Naive B cell (primary cell): ENCODE data around the gene ODF4. TPM values are rescaled to one million over a fixed set of nuclear protein-coding genes. Genes with fewer than 3 reads are reported as not detected.

Source experiments
- ATAC-seq, 2 donors: fragments of 150-1000 bp; cut with Tn5 transposase; 2 replicates each; pipeline ENCODE4 v1.10.0; 2021; ENCODE audit warnings: low read depth in 2 of 2, mild to moderate bottlenecking in 2 of 2, moderate library complexity in 2 of 2
- DNase-seq: peaks from one replicate; pipeline ENCODE4 v3.0.0; 2022
- H3K27ac Mint-ChIP-seq, 6 donors: one replicate each; pipeline ENCODE4 v1.8.0; 2020 to 2022; ENCODE audit warnings: mild to moderate bottlenecking in 6 of 6, mixed read lengths in 6 of 6, moderate library complexity in 5 of 6, inconsistent platforms in 2 of 6
- H3K27me3 Mint-ChIP-seq, 3 donors: one replicate each; pipeline ENCODE4 v1.8.0; 2021 to 2022; ENCODE audit warnings: mixed read lengths in 3 of 3, mild to moderate bottlenecking in 1 of 3
- H3K36me3 Mint-ChIP-seq, 2 donors: one replicate each; pipeline ENCODE4 v1.8.0; 2020 to 2022; ENCODE audit warnings: mixed read lengths in 2 of 2, inconsistent platforms in 1 of 2, mild to moderate bottlenecking in 1 of 2
- H3K4me1 Mint-ChIP-seq, 3 donors: one replicate each; pipeline ENCODE4 v1.8.0; 2020 to 2022; ENCODE audit warnings: mixed read lengths in 3 of 3, inconsistent platforms in 1 of 3, mild to moderate bottlenecking in 1 of 3, moderate library complexity in 1 of 3
- H3K4me3 Mint-ChIP-seq, 8 donors: one replicate each; pipeline ENCODE4 v1.8.0; 2020 to 2022; ENCODE audit warnings: mild to moderate bottlenecking in 8 of 8, mixed read lengths in 8 of 8, moderate library complexity in 8 of 8, inconsistent platforms in 2 of 8
- H3K9me3 Mint-ChIP-seq, 7 donors: one replicate each; pipeline ENCODE4 v1.8.0; 2020 to 2022; ENCODE audit warnings: mixed read lengths in 7 of 7, mild to moderate bottlenecking in 5 of 7, inconsistent platforms in 2 of 7, moderate library complexity in 1 of 7
- polyA plus RNA-seq, 6 donors: library from polyadenylated mRNA; unstranded; fragments of 300-500 nt; fragmentation: Illumina TruSeq; gene quantifications; one replicate each; pipeline ENCODE4 v1.2.3, GENCODE V29; 2021; ENCODE audit warnings: low read depth in 6 of 6

Gene ODF4
- polyA plus RNA-seq, 6 donors from 2014 or later: not detected

DNA sequence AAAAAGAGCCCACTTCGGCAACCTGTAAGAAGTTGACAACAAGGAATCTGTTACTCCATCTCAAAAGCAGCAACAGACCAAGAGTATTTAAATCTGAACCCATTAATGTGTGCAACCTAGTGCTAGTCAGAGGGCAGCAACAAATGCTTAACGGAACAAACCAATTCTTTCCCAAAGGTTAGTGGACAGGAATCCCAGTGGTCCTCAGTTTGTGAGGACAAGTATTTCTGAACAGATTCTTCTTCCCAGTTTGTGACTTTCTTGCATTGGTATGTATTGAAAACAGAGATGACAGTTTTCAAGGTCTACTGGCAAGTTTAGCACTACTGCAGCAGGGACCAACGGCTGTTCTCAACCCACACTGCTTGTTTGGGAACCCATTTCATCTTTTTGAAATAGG is 40.4 kb downstream of the ODF4 start:
- H3K27ac Mint-ChIP-seq: peak overlapping the region in 1 of 6 donors; percentile 32
- ATAC-seq: no peak
- peaks cover 13 to 21% of the 10 kb centered on the region in 2 donors for H3K36me3 Mint-ChIP-seq
- no peak for DNase-seq
- no peaks in the 10 kb centered on the region for H3K9me3 Mint-ChIP-seq
- peak overlapping the region in 2 of 8 donors; percentile 97 to 100 for H3K4me3 Mint-ChIP-seq
- no peaks in the 10 kb centered on the region for H3K27me3 Mint-ChIP-seq
- peaks cover 36 to 70% (median 69%) of the 10 kb centered on the region in 3 donors for H3K4me1 Mint-ChIP-seq

- H3K36me3 Mint-ChIP-seq: peaks cover 13 to 21% of the 10 kb centered on the region in 2 donors
- H3K27me3 Mint-ChIP-seq: no peaks in the 10 kb centered on the region
- DNase-seq (no peak), ATAC-seq (no peak)
- H3K4me1 Mint-ChIP-seq: peaks cover 35 to 58% (median 57%) of the 10 kb centered on the region in 3 donors
- peak overlapping the region; percentile 94 to 98 (median 96) for H3K27ac Mint-ChIP-seq
- H3K4me3 Mint-ChIP-seq: peak overlapping the region; percentile 92 to 100 (median 97)
- no peaks in the 10 kb centered on the region for H3K9me3 Mint-ChIP-seq
These were observed 42.6 kb downstream of the ODF4 start for GRCh38 chr17:8382052-8382879.

GRCh38 chr17:8382880-8383142 is 43.2 kb downstream of the ODF4 start:
- peak overlapping the region; percentile 92 to 100 (median 97) for H3K4me3 Mint-ChIP-seq

GRCh38 chr17:8383143-8383822 is 43.6 kb downstream of the ODF4 start, which contains the start of gene RPL26:
Gene RPL26, minus strand, starts transcription at chr17:8383193. Its CDS starts 883 bp downstream, at chr17:8382310.
- DNase-seq: peak; percentile 96
- Mint-ChIP-seq H3K27me3 (no peaks in the 10 kb centered on the region), H3K36me3 (peaks cover 13 to 21% of the 10 kb centered on the region in 2 donors), H3K4me3 (peak within 1 kb of the TSS; percentile 92 to 100 (median 97)), H3K4me1 (peaks cover 35 to 55% (median 53%) of the 10 kb centered on the region in 3 donors), H3K9me3 (no peaks in the 10 kb centered on the region), H3K27ac (peak within 1 kb of the TSS; percentile 94 to 98 (median 97))
- peak; percentile 86 to 88 for ATAC-seq

More at GRCh38 chr17:8382880-8383142, 43.2 kb downstream of the ODF4 start:
- DNase-seq (no peak), ATAC-seq (peak; percentile 0 to 1)
- Mint-ChIP-seq H3K9me3 (no peaks in the 10 kb centered on the region), H3K4me1 (peaks cover 35 to 57% (median 56%) of the 10 kb centered on the region in 3 donors), H3K27me3 (no peaks in the 10 kb centered on the region), H3K27ac (peak overlapping the region; percentile 94 to 98 (median 96)), H3K36me3 (peaks cover 13 to 21% of the 10 kb centered on the region in 2 donors)

GRCh38 chr17:8384801-8385378 is 45.2 kb downstream of the ODF4 start:
- no peak for DNase-seq
- no peaks in the 10 kb centered on the region for H3K9me3 Mint-ChIP-seq
- peaks cover 6 to 14% of the 10 kb centered on the region in 2 donors for H3K36me3 Mint-ChIP-seq
- ATAC-seq: no peak
- H3K27me3 Mint-ChIP-seq: no peaks in the 10 kb centered on the region
- H3K4me3 Mint-ChIP-seq: peak overlapping the region; percentile 52 to 100 (median 97)
- H3K27ac Mint-ChIP-seq: peak overlapping the region in 4 of 6 donors; percentile 65 to 94 (median 80)
- peaks cover 29 to 45% (median 41%) of the 10 kb centered on the region in 3 donors for H3K4me1 Mint-ChIP-seq

DNA sequence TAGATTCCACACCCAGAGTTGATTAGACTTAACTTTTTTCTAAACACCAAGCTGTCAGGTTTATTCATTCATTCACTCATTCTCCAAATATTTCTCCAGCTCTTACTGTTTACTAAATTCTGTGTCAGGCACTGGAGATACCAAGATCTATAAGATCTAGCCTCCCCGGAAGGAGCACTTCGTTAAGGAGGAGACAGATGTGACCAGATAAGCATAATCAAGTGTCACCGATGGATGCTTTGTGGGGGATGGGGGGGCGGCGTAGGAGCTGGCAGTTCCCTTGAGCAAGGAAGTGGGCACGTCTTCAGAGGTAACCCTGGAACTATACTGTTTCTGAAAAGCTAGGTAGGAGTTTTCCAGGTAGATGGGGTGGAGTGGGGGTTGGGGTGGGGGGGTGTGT is 47.2 kb downstream of the ODF4 start:
- H3K27me3 Mint-ChIP-seq: no peaks in the 10 kb centered on the region

GRCh38 chr17:8387914-8388651 is 48.4 kb downstream of the ODF4 start:
- H3K27me3 Mint-ChIP-seq: no peaks in the 10 kb centered on the region
- no peak for DNase-seq
- peaks cover 14 to 21% (median 18%) of the 10 kb centered on the region in 3 donors for H3K4me1 Mint-ChIP-seq
- H3K27ac Mint-ChIP-seq: peak overlapping the region in 3 of 6 donors; percentile 46 to 71 (median 69)
- H3K4me3 Mint-ChIP-seq: peak overlapping the region in 1 of 8 donors; percentile 8
- peaks cover 0 to 3% of the 10 kb centered on the region in 2 donors for H3K36me3 Mint-ChIP-seq
- H3K9me3 Mint-ChIP-seq: no peaks in the 10 kb centered on the region
- no peak for ATAC-seq

More for the DNA sequence above, 47.2 kb downstream of the ODF4 start:
- Mint-ChIP-seq H3K36me3 (peaks cover 6 to 8% of the 10 kb centered on the region in 2 donors), H3K9me3 (no peaks in the 10 kb centered on the region), H3K4me3 (peak overlapping the region in 2 of 8 donors; percentile 87 to 100), H3K27ac (peak overlapping the region in 1 of 6 donors; percentile 72), H3K4me1 (peaks cover 21 to 31% (median 26%) of the 10 kb centered on the region in 3 donors)
- ATAC-seq (no peak), DNase-seq (no peak)

- no peak for DNase-seq
- Mint-ChIP-seq H3K4me3 (peak overlapping the region in 1 of 8 donors; percentile 29), H3K27me3 (peaks cover 4 to 11% (median 10%) of the 10 kb centered on the region in 3 donors), H3K27ac (peak overlapping the region in 1 of 6 donors; percentile 39), H3K9me3 (peaks cover 0 to 5% (median 0%) of the 10 kb centered on the region in 7 donors), H3K4me1 (peaks cover 8 to 16% (median 11%) of the 10 kb centered on the region in 3 donors), H3K36me3 (no peaks in the 10 kb centered on the region)
- no peak for ATAC-seq
These were observed 52.1 kb downstream of the ODF4 start for GRCh38 chr17:8391711-8392110.

- Mint-ChIP-seq H3K9me3 (peaks cover 0 to 5% (median 0%) of the 10 kb centered on the region in 7 donors), H3K27ac (peak overlapping the region in 2 of 6 donors; percentile 32 to 39)
These were observed 52.6 kb downstream of the ODF4 start for GRCh38 chr17:8392274-8392673.

GRCh38 chr17:8392674-8393469 is 53.2 kb downstream of the ODF4 start:
- no peaks in the 10 kb centered on the region for H3K36me3 Mint-ChIP-seq
- DNase-seq (no peak), ATAC-seq (no peak)
- peak overlapping the region in 3 of 6 donors; percentile 86 to 98 (median 91) for H3K27ac Mint-ChIP-seq
- H3K27me3 Mint-ChIP-seq: peaks cover 4 to 23% (median 21%) of the 10 kb centered on the region in 3 donors
- peaks cover 0 to 5% (median 0%) of the 10 kb centered on the region in 7 donors for H3K9me3 Mint-ChIP-seq
- H3K4me3 Mint-ChIP-seq: no peak overlapping the region
- H3K4me1 Mint-ChIP-seq: peaks cover 5 to 11% (median 11%) of the 10 kb centered on the region in 3 donors

More at GRCh38 chr17:8392274-8392673, 52.6 kb downstream of the ODF4 start:
- ATAC-seq: no peak
- DNase-seq: no peak
- Mint-ChIP-seq H3K27me3 (peaks cover 4 to 17% (median 15%) of the 10 kb centered on the region in 3 donors), H3K36me3 (no peaks in the 10 kb centered on the region), H3K4me1 (peaks cover 5 to 16% (median 11%) of the 10 kb centered on the region in 3 donors), H3K4me3 (peak overlapping the region in 1 of 8 donors; percentile 29)

DNA sequence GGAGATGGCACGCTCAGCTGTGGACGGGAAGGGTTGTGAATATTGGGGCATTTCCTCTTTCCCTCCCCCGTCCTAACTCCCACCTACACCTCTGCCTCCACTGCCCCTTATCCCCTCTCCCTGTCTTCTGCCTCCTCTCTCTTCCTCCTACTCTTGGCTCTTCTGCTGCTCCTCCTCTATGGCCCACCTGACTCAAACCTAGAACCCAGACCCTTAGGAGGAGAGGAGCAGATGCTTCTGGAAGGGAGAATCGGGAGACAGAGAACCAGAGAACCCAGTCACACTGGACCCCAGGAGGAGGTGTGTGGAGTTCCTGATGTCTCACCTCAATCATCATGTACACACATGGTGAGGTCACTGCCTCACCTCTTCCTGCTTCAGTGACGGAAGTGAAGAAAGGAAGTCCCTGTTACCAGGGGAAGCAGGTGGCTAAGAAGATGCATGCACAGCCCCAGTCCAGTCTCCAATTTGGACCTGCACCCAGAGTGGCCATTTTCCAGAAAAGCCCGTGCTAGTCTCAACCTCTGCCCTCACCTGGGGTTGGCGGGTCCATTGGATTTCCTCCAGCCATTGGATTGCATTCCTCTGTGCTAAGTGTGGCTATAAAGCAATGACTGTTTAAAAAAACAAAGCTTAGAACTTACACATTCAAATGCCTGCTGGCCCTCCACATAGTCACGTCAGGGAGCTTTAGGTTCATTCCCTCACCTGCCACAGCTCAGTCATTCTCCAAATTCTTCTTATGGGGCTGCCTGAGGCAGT is 54.0 kb downstream of the ODF4 start:
- peaks cover 11 to 25% (median 24%) of the 10 kb centered on the region in 3 donors for H3K27me3 Mint-ChIP-seq
- H3K4me1 Mint-ChIP-seq: peaks cover 5 to 11% (median 11%) of the 10 kb centered on the region in 3 donors
- peak overlapping the region in 5 of 8 donors; percentile 12 to 59 (median 25) for H3K4me3 Mint-ChIP-seq
- H3K9me3 Mint-ChIP-seq: peaks cover 0 to 5% (median 0%) of the 10 kb centered on the region in 7 donors
- peak overlapping the region; percentile 82 to 98 (median 86) for H3K27ac Mint-ChIP-seq
- H3K36me3 Mint-ChIP-seq: no peaks in the 10 kb centered on the region
- ATAC-seq: peak; percentile 99
- peak; percentile 42 for DNase-seq
